HCT116 (cell line): ENCODE data around the gene APBB2. TPM values are rescaled to one million over a fixed set of nuclear protein-coding genes. Genes with fewer than 3 reads are reported as not detected.

Experiments used
- ATAC-seq: fragments of 200-7000 bp; cut with Tn5 transposase; 2 replicates; pipeline ENCODE4 v1.9.1; 2020; ENCODE audit warnings: mild to moderate bottlenecking, moderate library complexity
- BruUV-seq: library from RNA; stranded (reverse); fragments of 400-500 nt; replicated peaks from 2 replicates; lab custom pipeline; 2021; lab: Mats Ljungman, UMichigan
- CTCF ChIA-PET: fragments of 300-600 bp; sonication (Branson Sonifier 250); formaldehyde crosslinking; loops from one replicate; lab custom pipeline; 2021; ENCODE audit warnings: antibody characterized with exemption; lab: Charles Lee
- POLR2A ChIA-PET: fragments of 300-600, 350-600 bp; sonication (Branson Sonifier 250); formaldehyde crosslinking; loops from one replicate; lab custom pipeline; 2021; ENCODE audit warnings: antibody characterized with exemption; lab: Charles Lee
- RAD21 ChIA-PET, 2 experiments: fragments of 300-600 bp; sonication (Branson Sonifier 250); formaldehyde crosslinking; loops; one replicate each; lab custom pipeline; 2023; ENCODE audit warnings: low total read pairs in 2 of 2; ENCODE audit not compliant: uncharacterized antibody in 2 of 2, unreplicated experiment in 2 of 2, low non-redundant PET in 1 of 2; lab: Charles Lee
- DNase-seq: peaks from one replicate; pipeline ENCODE4 v3.0.0-alpha.2; 2010; ENCODE audit warnings: low read depth, low spot score
- H2AFZ ChIP-seq: fragments of 200-600 bp; shearing (Covaris generic), sonication (generic); 2 replicates; pipeline ENCODE4 v1.6.1; 2017; ENCODE audit warnings: low read depth, mixed run types, mixed read lengths, antibody characterized with exemption, low read length; ENCODE audit not compliant: poor library complexity, severe bottlenecking
- H3K27ac ChIP-seq: 2 replicates; pipeline ENCODE4 v1.5.1; 2012; ENCODE audit warnings: low read depth, low read length
- H3K27me3 ChIP-seq: fragments of 200-600 bp; sonication (generic); 2 replicates; pipeline ENCODE4 v1.6.1; 2016; ENCODE audit warnings: mixed run types, low read length, mixed read lengths; ENCODE audit not compliant: insufficient read depth
- H3K36me3 ChIP-seq, 2 experiments: fragments of 200-500 bp in 1 of 2; fragments of 200-600 bp in 1 of 2; sonication (Bioruptor generic) in 1 of 2; sonication (generic) in 1 of 2; 2 replicates each; pipeline versions ENCODE4 v1.5.1 to v1.6.1; 2014 to 2016; ENCODE audit warnings: low read length in 2 of 2, inconsistent platforms in 1 of 2, mixed read lengths in 1 of 2, mixed run types in 1 of 2; ENCODE audit not compliant: insufficient read depth in 2 of 2, control insufficient read depth in 1 of 2
- H3K4me1 ChIP-seq, 2 experiments: fragments of 200-600 bp in 1 of 2; sonication (generic) in 1 of 2; 2 replicates each; pipeline versions ENCODE4 v1.5.1 to v1.6.1; 2012 to 2017; ENCODE audit warnings: low read length in 2 of 2, inconsistent platforms in 1 of 2, mild to moderate bottlenecking in 1 of 2, mixed read lengths in 1 of 2, mixed run types in 1 of 2, moderate library complexity in 1 of 2; ENCODE audit not compliant: insufficient read depth in 2 of 2, control insufficient read depth in 1 of 2
- H3K4me2 ChIP-seq: fragments of 200-600 bp; sonication (generic); 2 replicates; pipeline ENCODE4 v1.6.1; 2017; ENCODE audit warnings: mixed run types, low read length, mixed read lengths
- H3K4me3 ChIP-seq, 2 experiments: fragments of 200-600 bp in 1 of 2; sonication (generic) in 1 of 2; replicated peaks in 1 of 2; 2 replicates each; pipeline ENCODE4 v1.5.1; 2011 to 2016; ENCODE audit warnings: low read length in 2 of 2, control low read depth in 1 of 2, low read depth in 1 of 2, mild to moderate bottlenecking in 1 of 2, mixed read lengths in 1 of 2, mixed run types in 1 of 2
- H3K79me2 ChIP-seq: fragments of 200-600 bp; sonication (generic); 2 replicates; pipeline ENCODE4 v1.6.1; 2017; ENCODE audit warnings: mild to moderate bottlenecking, mixed run types, low read length, moderate library complexity, mixed read lengths; ENCODE audit not compliant: insufficient read depth
- H3K9ac ChIP-seq: fragments of 200-600 bp; sonication (generic); 2 replicates; pipeline ENCODE4 v1.6.1; 2016; ENCODE audit warnings: low read length, mixed read lengths
- H3K9me2 ChIP-seq: fragments of 200-600 bp; sonication (generic), shearing (Covaris generic); 2 replicates; pipeline ENCODE4 v1.6.1; 2017; ENCODE audit warnings: mixed run types, mild to moderate bottlenecking, moderate library complexity; ENCODE audit not compliant: insufficient read depth
- H3K9me3 ChIP-seq, 2 experiments: fragments of 200-500 bp in 1 of 2; fragments of 200-600 bp in 1 of 2; sonication (Bioruptor generic) in 1 of 2; sonication (generic) in 1 of 2; 2 replicates each; pipeline ENCODE4 v1.6.1; 2014 to 2017; ENCODE audit warnings: low read length in 2 of 2, mixed read lengths in 2 of 2, inconsistent platforms in 1 of 2, low read depth in 1 of 2, mild to moderate bottlenecking in 1 of 2, mixed run types in 1 of 2, moderate library complexity in 1 of 2; ENCODE audit not compliant: control insufficient read depth in 1 of 2, insufficient read depth in 1 of 2
- H4K20me1 ChIP-seq: fragments of 200-600 bp; sonication (generic), shearing (Covaris generic); 2 replicates; pipeline ENCODE4 v1.6.1; 2017; ENCODE audit warnings: mixed run types, mild to moderate bottlenecking, moderate library complexity; ENCODE audit not compliant: insufficient read depth
- ATF3 ChIP-seq: IDR thresholded peaks from 2 replicates; pipeline ENCODE4 v1.6.1; 2012
- CBX3 ChIP-seq: IDR thresholded peaks from 2 replicates; pipeline ENCODE4 v1.6.1; 2012; ENCODE audit warnings: low read depth
- CTCF ChIP-seq, 3 experiments: fragments of 200-600 bp in 1 of 3; sonication (generic) in 1 of 3; IDR thresholded peaks in 2 of 3; conservative IDR thresholded peaks in 1 of 3; 2 replicates each; pipeline ENCODE4 v1.5.1; 2012 to 2017; ENCODE audit warnings: low read depth in 2 of 3, low read length in 2 of 3, antibody characterized with exemption in 1 of 3, borderline replicate concordance in 1 of 3, control low read depth in 1 of 3, mild to moderate bottlenecking in 1 of 3, mixed read lengths in 1 of 3, mixed run types in 1 of 3, moderate library complexity in 1 of 3; ENCODE audit not compliant: insufficient read depth in 1 of 3
- ELF1 ChIP-seq: IDR thresholded peaks from 2 replicates; pipeline ENCODE4 v1.6.1; 2012; ENCODE audit warnings: low read depth, borderline replicate concordance
- EZH2 ChIP-seq: fragments of 200-600 bp; sonication (generic); IDR thresholded peaks from 2 replicates; pipeline ENCODE4 v1.6.1; 2017; ENCODE audit warnings: antibody characterized with exemption, mixed run types
- EZH2phosphoT487 ChIP-seq: fragments of 200-600 bp; IDR thresholded peaks from 2 replicates; pipeline ENCODE4 v1.6.1; 2018; ENCODE audit warnings: antibody characterized with exemption, borderline replicate concordance
- FOSL1 ChIP-seq: IDR thresholded peaks from 2 replicates; pipeline ENCODE4 v1.6.1; 2012; ENCODE audit warnings: low read depth
- JUND ChIP-seq: IDR thresholded peaks from 2 replicates; pipeline ENCODE4 v1.6.1; 2012
- POLR2A ChIP-seq: IDR thresholded peaks from 2 replicates; pipeline ENCODE4 v1.7.0; 2011; ENCODE audit warnings: borderline replicate concordance; ENCODE audit not compliant: insufficient read depth, insufficient read length; ENCODE audit errors: extremely low read depth
- POLR2AphosphoS5 ChIP-seq: IDR thresholded peaks from 2 replicates; pipeline ENCODE4 v1.6.1; 2011; ENCODE audit warnings: mild to moderate bottlenecking, low read depth, low read length, moderate library complexity
- RAD21 ChIP-seq: IDR thresholded peaks from 2 replicates; pipeline ENCODE4 v1.6.1; 2012; ENCODE audit warnings: low read depth, mild to moderate bottlenecking
- SIN3A ChIP-seq: IDR thresholded peaks from 2 replicates; pipeline ENCODE4 v1.6.1; 2012; ENCODE audit warnings: low read depth
- SP1 ChIP-seq: IDR thresholded peaks from 2 replicates; pipeline ENCODE4 v1.6.1; 2012; ENCODE audit warnings: low read depth
- SRF ChIP-seq: IDR thresholded peaks from 2 replicates; pipeline ENCODE4 v1.6.1; 2012; ENCODE audit warnings: low read depth
- TCF7L2 ChIP-seq: IDR thresholded peaks from 2 replicates; pipeline ENCODE4 v1.7.0; 2011; ENCODE audit warnings: borderline replicate concordance, inconsistent platforms; ENCODE audit not compliant: insufficient read depth, insufficient read length; ENCODE audit errors: extremely low read depth
- YY1 ChIP-seq: IDR thresholded peaks from 2 replicates; pipeline ENCODE4 v1.6.1; 2011; ENCODE audit warnings: low read length, low read depth, moderate library complexity, mild to moderate bottlenecking; ENCODE audit not compliant: insufficient replicate concordance; ENCODE audit errors: extremely low read depth
- ZFX ChIP-seq: fragments of 450-650 bp; IDR thresholded peaks from 2 replicates; pipeline ENCODE4 v1.6.1; 2017
- ZNF274 ChIP-seq: fragments of 200-500 bp; sonication (Bioruptor generic); IDR thresholded peaks from 2 replicates; pipeline ENCODE4 v1.6.1; 2014; ENCODE audit warnings: mild to moderate bottlenecking, low read depth, low read length, inconsistent platforms
- intact Hi-C: fragments of 100-400 bp; cut with micrococcal nuclease; formaldehyde crosslinking; loops from 2 replicates; pipeline ENCODE4 v1.10.0; 2022
- total RNA-seq: library from RNA; stranded (reverse); gene quantifications from one replicate; pipeline ENCODE4 v1.2.1, GENCODE V29; 2021; ENCODE audit not compliant: unreplicated experiment
- TF ChIP-seq, protein P1 (sequence below): IDR thresholded peaks from 2 replicates; pipeline ENCODE4 v1.6.1; 2012
- TF ChIP-seq, protein P2 (sequence below): IDR thresholded peaks from 2 replicates; pipeline ENCODE4 v1.6.1; 2012; ENCODE audit warnings: low read depth

Gene APBB2
- total RNA-seq, 1 experiment from 2014 or later: 72.5 TPM

DNA sequence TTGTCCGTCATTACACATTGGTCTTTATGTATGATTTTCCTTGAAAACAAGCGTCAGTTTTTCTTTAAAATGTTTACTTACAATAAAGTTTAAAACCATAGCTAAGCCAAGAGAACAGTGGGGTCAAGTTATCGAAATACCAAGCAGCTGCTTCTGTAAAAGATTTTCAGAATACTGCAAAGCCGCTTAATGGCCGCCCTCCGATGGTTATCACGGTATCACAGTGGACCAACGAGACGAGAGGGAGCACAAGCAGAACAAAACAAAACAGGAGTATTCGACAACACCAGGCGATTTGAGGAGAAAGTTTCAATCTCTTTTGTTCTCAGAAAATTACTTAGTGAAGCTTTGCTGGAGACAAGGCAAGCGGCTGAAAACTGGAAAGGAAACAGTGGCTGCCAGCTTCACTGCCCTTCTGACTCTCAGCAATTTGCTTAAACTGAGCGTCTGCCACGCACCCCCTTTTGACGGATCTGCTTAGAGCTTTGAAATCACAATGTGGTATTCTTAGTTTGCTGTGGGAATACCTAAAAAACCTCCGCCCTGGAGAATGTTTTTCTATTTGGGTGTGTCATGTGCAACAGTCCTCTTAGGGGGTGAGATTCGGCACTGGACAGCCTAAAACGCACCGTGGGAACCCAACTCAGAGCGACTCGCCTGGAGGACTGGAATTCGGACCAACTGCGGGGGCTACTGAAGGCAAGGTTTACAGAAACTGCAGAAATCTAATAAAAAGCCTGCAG, 264.8 kb downstream of the APBB2 start:
- ChIA-PET RAD21 (no interaction called here), POLR2A (no interaction called here), CTCF (no interaction called here)
- Histone ChIP-seq H3K79me2 (0 out of 2 replicates have a peak, but pooled peaks cover 6% of the 10 kb centered on the region), H2AFZ (no peak overlapping the region), H3K4me1 (no peaks in the 10 kb centered on the region), H4K20me1 (no peaks in the 10 kb centered on the region), H3K4me3 (no peak overlapping the region), H3K36me3 (no peaks in the 10 kb centered on the region; a peak in 1 of 4 replicates), H3K27ac (no peak overlapping the region), H3K9me2 (no peaks in the 10 kb centered on the region), H3K27me3 (no peaks in the 10 kb centered on the region), H3K9ac (no peak overlapping the region), H3K4me2 (no peak overlapping the region), H3K9me3 (no peaks in the 10 kb centered on the region)
- ATAC-seq (no peak), DNase-seq (no peak)
- TF ChIP-seq SIN3A (no peak), ZNF274 (no peak), SRF (no peak), CBX3 (no peak), ATF3 (no peak), EZH2phosphoT487 (no peak), CTCF (IDR thresholded peaks at IDR 0.05 in 2 of 3, conservative IDR thresholded peaks at IDR 0.05 in 1 of 3; ENCODE audit: borderline replicate concordance in 1 of 3, insufficient read depth in 1 of 3, low read depth in 2 of 3, low read length in 2 of 3) (no peak), ELF1 (no peak), POLR2AphosphoS5 (no peak), POLR2A (no peak), RAD21 (no peak), TCF7L2 (no peak), ZFX (no peak), JUND (no peak), FOSL1 (no peak), SP1 (no peak), YY1 (no peak), EZH2 (no peak)
- TF ChIP-seq, protein P1, sequence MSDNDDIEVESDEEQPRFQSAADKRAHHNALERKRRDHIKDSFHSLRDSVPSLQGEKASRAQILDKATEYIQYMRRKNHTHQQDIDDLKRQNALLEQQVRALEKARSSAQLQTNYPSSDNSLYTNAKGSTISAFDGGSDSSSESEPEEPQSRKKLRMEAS: no peak
- TF ChIP-seq, protein P2, sequence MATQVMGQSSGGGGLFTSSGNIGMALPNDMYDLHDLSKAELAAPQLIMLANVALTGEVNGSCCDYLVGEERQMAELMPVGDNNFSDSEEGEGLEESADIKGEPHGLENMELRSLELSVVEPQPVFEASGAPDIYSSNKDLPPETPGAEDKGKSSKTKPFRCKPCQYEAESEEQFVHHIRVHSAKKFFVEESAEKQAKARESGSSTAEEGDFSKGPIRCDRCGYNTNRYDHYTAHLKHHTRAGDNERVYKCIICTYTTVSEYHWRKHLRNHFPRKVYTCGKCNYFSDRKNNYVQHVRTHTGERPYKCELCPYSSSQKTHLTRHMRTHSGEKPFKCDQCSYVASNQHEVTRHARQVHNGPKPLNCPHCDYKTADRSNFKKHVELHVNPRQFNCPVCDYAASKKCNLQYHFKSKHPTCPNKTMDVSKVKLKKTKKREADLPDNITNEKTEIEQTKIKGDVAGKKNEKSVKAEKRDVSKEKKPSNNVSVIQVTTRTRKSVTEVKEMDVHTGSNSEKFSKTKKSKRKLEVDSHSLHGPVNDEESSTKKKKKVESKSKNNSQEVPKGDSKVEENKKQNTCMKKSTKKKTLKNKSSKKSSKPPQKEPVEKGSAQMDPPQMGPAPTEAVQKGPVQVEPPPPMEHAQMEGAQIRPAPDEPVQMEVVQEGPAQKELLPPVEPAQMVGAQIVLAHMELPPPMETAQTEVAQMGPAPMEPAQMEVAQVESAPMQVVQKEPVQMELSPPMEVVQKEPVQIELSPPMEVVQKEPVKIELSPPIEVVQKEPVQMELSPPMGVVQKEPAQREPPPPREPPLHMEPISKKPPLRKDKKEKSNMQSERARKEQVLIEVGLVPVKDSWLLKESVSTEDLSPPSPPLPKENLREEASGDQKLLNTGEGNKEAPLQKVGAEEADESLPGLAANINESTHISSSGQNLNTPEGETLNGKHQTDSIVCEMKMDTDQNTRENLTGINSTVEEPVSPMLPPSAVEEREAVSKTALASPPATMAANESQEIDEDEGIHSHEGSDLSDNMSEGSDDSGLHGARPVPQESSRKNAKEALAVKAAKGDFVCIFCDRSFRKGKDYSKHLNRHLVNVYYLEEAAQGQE: no peak
- intact Hi-C loops: no loop called here
- no TSS peak for BruUV-seq
